ENCODE measurements around the gene PCDHGA8.

- TF ChIP-seq, protein P1, sequence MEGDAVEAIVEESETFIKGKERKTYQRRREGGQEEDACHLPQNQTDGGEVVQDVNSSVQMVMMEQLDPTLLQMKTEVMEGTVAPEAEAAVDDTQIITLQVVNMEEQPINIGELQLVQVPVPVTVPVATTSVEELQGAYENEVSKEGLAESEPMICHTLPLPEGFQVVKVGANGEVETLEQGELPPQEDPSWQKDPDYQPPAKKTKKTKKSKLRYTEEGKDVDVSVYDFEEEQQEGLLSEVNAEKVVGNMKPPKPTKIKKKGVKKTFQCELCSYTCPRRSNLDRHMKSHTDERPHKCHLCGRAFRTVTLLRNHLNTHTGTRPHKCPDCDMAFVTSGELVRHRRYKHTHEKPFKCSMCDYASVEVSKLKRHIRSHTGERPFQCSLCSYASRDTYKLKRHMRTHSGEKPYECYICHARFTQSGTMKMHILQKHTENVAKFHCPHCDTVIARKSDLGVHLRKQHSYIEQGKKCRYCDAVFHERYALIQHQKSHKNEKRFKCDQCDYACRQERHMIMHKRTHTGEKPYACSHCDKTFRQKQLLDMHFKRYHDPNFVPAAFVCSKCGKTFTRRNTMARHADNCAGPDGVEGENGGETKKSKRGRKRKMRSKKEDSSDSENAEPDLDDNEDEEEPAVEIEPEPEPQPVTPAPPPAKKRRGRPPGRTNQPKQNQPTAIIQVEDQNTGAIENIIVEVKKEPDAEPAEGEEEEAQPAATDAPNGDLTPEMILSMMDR (IDR thresholded peaks at IDR 0.05; ENCODE audit: insufficient read depth, low read length): no peak
- TF ChIP-seq, protein P2, sequence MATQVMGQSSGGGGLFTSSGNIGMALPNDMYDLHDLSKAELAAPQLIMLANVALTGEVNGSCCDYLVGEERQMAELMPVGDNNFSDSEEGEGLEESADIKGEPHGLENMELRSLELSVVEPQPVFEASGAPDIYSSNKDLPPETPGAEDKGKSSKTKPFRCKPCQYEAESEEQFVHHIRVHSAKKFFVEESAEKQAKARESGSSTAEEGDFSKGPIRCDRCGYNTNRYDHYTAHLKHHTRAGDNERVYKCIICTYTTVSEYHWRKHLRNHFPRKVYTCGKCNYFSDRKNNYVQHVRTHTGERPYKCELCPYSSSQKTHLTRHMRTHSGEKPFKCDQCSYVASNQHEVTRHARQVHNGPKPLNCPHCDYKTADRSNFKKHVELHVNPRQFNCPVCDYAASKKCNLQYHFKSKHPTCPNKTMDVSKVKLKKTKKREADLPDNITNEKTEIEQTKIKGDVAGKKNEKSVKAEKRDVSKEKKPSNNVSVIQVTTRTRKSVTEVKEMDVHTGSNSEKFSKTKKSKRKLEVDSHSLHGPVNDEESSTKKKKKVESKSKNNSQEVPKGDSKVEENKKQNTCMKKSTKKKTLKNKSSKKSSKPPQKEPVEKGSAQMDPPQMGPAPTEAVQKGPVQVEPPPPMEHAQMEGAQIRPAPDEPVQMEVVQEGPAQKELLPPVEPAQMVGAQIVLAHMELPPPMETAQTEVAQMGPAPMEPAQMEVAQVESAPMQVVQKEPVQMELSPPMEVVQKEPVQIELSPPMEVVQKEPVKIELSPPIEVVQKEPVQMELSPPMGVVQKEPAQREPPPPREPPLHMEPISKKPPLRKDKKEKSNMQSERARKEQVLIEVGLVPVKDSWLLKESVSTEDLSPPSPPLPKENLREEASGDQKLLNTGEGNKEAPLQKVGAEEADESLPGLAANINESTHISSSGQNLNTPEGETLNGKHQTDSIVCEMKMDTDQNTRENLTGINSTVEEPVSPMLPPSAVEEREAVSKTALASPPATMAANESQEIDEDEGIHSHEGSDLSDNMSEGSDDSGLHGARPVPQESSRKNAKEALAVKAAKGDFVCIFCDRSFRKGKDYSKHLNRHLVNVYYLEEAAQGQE (IDR thresholded peaks at IDR 0.05; ENCODE audit: insufficient replicate concordance, low read depth): no peak
- no peak for TF ChIP-seq POLR2AphosphoS5 (IDR thresholded peaks at IDR 0.05; ENCODE audit: low read depth)
These were observed 36.3 kb upstream of the PCDHGA8 start for GRCh38 chr5:141356133-141356532.

All from HL-60 (cell line).